ENCODE results near the gene MAP3K20. TPM values are rescaled to one million over a fixed set of nuclear protein-coding genes. Genes with fewer than 3 reads are reported as not detected.

The MAP3K20 gene
- total and polyA plus RNA-seq, 10 of the 15 experiments (the other 5 are each of a cell fraction or from before 2014, with no cell fraction given), result 0.04 to 5.6 (median 2.3) TPM

DNA sequence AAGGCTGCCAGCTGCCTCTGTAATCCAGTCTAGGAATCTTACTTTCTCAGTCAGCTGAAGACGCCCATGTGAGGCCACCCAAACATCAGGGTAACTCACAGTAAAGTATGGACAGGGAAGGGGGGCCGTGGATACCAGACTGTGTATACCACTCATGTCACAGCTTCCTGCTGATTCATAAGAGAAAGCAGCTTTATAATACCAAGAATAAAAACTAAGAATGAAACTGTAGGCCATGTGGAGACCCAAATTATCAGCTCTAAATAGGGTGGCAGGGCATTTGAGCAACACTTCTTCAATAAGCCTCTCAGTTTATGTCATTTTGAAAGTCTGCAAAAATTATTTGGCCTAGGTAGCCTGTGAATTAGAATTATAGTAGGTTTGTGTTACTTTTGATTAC lies 164.0 kb downstream of the MAP3K20 start (continued):
- TF ChIP-seq E4F1 (IDR thresholded peaks at IDR 0.05; ENCODE audit: borderline replicate concordance, partially characterized antibody) (no peak), HSF1 (IDR thresholded peaks at IDR 0.05; ENCODE audit: low read depth, low read length) (no peak), BCL11A (IDR thresholded peaks at IDR 0.05; ENCODE audit: low read depth, low read length) (peak; percentile 94), SP1 (IDR thresholded peaks at IDR 0.05; ENCODE audit: low read depth, low read length) (no peak), NFIC (IDR thresholded peaks at IDR 0.05; ENCODE audit: low read depth, low read length) (peak; percentile 98), HDAC6 (IDR thresholded peaks at IDR 0.05; ENCODE audit: unreplicated experiment) (no peak), ZNF384 (IDR thresholded peaks at IDR 0.05; ENCODE audit: borderline replicate concordance, low read depth, low read length) (no peak), SUZ12 (IDR thresholded peaks at IDR 0.05; ENCODE audit: unreplicated experiment) (no peak), RFX5 (IDR thresholded peaks at IDR 0.05; ENCODE audit: low read depth, low read length) (no peak), TAF1 (IDR thresholded peaks at IDR 0.05; ENCODE audit: borderline replicate concordance, low read depth, low read length) (no peak), SIX5 (IDR thresholded peaks at IDR 0.05; ENCODE audit: low read depth, low read length, severe bottlenecking) (no peak), ZNF207 (IDR thresholded peaks at IDR 0.05; ENCODE audit: borderline replicate concordance) (no peak), RUNX3 (IDR thresholded peaks at IDR 0.05; ENCODE audit: low read length) (peak; percentile 90), ZNF24 (IDR thresholded peaks at IDR 0.05) (0 out of 2 replicates have a peak, but pooled peaks have one; percentile 38), MLLT1 (IDR thresholded peaks at IDR 0.05) (no peak), MTA2 (IDR thresholded peaks at IDR 0.05; ENCODE audit: low read depth) (peak; percentile 93), NFXL1 (IDR thresholded peaks at IDR 0.05; ENCODE audit: borderline replicate concordance) (no peak), BRCA1 (IDR thresholded peaks at IDR 0.05; ENCODE audit: low read depth, low read length) (no peak), ZZZ3 (IDR thresholded peaks at IDR 0.05; ENCODE audit: control insufficient read depth, insufficient read length, low read depth) (no peak), SREBF1 (IDR thresholded peaks at IDR 0.05; ENCODE audit: low read length) (peak; percentile 55; the same call in 1 of the 2 replicates), RAD21 (IDR thresholded peaks at IDR 0.05; ENCODE audit: insufficient read depth, low read depth, low read length) (peak; percentile 12; the same call in 1 of the 2 replicates), TCF7 (IDR thresholded peaks at IDR 0.05; ENCODE audit: borderline replicate concordance) (peak; percentile 73; the same call in 1 of the 2 replicates), FOXM1 (IDR thresholded peaks at IDR 0.05; ENCODE audit: low read depth, low read length) (peak; percentile 96)
- TF ChIP-seq, protein P1, sequence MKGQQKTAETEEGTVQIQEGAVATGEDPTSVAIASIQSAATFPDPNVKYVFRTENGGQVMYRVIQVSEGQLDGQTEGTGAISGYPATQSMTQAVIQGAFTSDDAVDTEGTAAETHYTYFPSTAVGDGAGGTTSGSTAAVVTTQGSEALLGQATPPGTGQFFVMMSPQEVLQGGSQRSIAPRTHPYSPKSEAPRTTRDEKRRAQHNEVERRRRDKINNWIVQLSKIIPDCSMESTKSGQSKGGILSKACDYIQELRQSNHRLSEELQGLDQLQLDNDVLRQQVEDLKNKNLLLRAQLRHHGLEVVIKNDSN (IDR thresholded peaks at IDR 0.05; ENCODE audit: borderline replicate concordance, extremely low read length, insufficient read depth, low read depth, low read length), result no peak
- TF ChIP-seq, protein P2, sequence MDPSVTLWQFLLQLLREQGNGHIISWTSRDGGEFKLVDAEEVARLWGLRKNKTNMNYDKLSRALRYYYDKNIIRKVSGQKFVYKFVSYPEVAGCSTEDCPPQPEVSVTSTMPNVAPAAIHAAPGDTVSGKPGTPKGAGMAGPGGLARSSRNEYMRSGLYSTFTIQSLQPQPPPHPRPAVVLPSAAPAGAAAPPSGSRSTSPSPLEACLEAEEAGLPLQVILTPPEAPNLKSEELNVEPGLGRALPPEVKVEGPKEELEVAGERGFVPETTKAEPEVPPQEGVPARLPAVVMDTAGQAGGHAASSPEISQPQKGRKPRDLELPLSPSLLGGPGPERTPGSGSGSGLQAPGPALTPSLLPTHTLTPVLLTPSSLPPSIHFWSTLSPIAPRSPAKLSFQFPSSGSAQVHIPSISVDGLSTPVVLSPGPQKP (IDR thresholded peaks at IDR 0.05; ENCODE audit: low read depth, low read length), result no peak
